Effector memory CD4-positive, alpha-beta T cell (primary cell): ENCODE data around the gene CEP89.
"Not testable (repeated sequence)": the region's sequence is repeated elsewhere in the genome, so short reads cannot be mapped to it uniquely, and the experiment has no call there.

ENCODE experiments used
- DNase-seq, 3 donors: peaks; one replicate each; pipeline ENCODE4 v3.0.0-alpha.2; 2020
- H3K27ac ChIP-seq: 2 replicates; pipeline ENCODE4 v1.7.0; 2013; ENCODE audit warnings: mild to moderate bottlenecking, low read length, moderate library complexity; ENCODE audit not compliant: insufficient read depth, poor library complexity, severe bottlenecking
- H3K27me3 ChIP-seq: replicated peaks from 2 replicates; pipeline ENCODE4 v1.7.0; 2013; ENCODE audit warnings: mild to moderate bottlenecking, low read length; ENCODE audit not compliant: insufficient read depth, control insufficient read depth, poor library complexity, severe bottlenecking
- H3K36me3 ChIP-seq: 2 replicates; pipeline ENCODE4 v1.7.0; 2013; ENCODE audit warnings: mild to moderate bottlenecking, low read length, moderate library complexity; ENCODE audit not compliant: control insufficient read depth, insufficient read depth
- H3K4me1 ChIP-seq: 2 replicates; pipeline ENCODE4 v1.7.0; 2013; ENCODE audit warnings: low read length, mild to moderate bottlenecking; ENCODE audit not compliant: control insufficient read depth, insufficient read depth, poor library complexity, severe bottlenecking
- H3K4me3 ChIP-seq: 2 replicates; pipeline ENCODE4 v1.7.0; 2013; ENCODE audit warnings: low read length, low read depth, mild to moderate bottlenecking; ENCODE audit not compliant: insufficient read depth, poor library complexity, severe bottlenecking
- H3K9me3 ChIP-seq: 2 replicates; pipeline ENCODE4 v1.7.0; 2013; ENCODE audit warnings: mild to moderate bottlenecking, low read length, moderate library complexity; ENCODE audit not compliant: control insufficient read depth

The CEP89 gene

DNA sequence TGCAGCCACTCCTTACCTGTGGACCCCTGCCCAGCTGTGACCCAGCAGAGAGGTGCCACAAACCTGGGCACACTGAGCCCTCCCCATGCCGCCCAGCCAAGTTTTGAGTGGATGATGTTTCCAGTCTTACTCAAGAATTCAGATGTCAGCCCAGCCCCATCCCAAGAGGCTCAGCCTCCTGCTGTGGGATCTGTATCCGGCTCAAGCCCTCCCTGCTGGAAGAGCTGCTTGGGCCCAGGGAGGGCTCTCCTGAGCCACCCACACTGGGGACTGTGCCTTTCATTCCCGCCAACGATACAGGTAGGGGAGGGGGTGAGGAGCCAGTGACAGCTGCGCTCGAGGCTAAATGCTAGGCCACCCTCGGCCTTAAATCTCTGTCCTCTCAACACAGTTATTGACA, 96.3 kb downstream of the CEP89 start:
- Histone ChIP-seq H3K27ac (no peak overlapping the region), H3K9me3 (no peaks in the 10 kb centered on the region), H3K27me3 (no peaks in the 10 kb centered on the region), H3K36me3 (no peaks in the 10 kb centered on the region), H3K4me1 (no peaks in the 10 kb centered on the region), H3K4me3 (no peak overlapping the region)
- DNase-seq, result no peak

DNA sequence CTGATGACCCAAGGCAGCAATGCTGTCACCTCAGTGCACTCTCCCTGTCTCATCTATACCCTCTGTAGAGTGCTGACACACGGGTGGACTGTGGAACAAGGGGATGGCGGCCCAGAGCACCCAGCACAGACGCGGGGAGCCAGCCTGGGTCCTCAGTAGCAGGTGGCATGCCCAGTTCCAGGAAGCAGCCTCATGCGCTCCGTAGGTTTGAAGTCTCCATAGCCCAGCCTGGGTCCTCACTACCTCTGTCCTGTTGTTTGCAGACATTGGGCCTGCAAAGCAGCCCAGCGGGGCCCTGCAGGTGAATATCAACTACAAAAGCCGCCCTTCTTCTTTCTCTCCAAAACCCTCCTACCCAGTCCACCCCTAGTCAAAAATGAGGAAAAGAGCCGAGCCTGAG, 97.2 kb downstream of the CEP89 start:
- no peak for DNase-seq
- Histone ChIP-seq H3K4me1 (no peaks in the 10 kb centered on the region), H3K27ac (no peak overlapping the region), H3K4me3 (no peak overlapping the region), H3K36me3 (no peaks in the 10 kb centered on the region), H3K27me3 (no peaks in the 10 kb centered on the region), H3K9me3 (no peaks in the 10 kb centered on the region)

DNA sequence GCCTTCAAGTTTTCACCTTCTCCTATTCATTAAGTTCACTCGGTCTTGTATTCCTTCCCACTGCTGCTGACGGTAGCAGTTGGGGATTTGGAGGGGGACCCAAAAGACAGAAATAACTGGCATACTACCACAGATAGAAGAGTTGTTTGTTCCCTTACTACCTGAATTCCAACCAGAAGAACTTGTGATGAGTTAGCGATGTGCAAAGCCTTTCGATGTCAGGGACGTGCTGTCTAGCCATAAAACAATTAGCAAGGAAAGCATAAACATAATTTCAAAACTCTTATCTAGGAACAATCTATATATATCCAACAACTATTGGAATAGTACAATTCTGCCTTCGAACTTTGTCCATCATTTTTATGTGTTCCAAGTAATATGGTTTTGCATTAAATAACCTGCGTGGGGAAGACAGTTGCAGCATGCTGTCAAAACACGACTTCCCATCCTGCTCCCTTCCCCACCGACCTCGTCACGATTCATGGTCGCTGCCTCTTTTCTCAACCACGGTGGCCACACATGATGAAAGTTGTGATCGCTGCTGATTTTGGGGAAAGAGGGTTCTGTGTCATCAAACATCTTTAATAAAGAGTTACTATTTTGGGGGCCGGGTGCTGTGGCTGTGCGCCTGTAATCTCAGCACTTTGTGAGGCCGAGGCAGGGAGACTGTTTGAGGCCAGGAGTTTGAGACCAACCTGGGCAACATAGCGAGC, 98.4 kb downstream of the CEP89 start:
- no peak overlapping the region for H3K27ac ChIP-seq
- H3K4me1 ChIP-seq, result no peaks in the 10 kb centered on the region
- H3K4me3 ChIP-seq, result no peak overlapping the region
- no peaks in the 10 kb centered on the region for H3K9me3 ChIP-seq
- H3K27me3 ChIP-seq, result no peaks in the 10 kb centered on the region
- no peak for DNase-seq
- no peaks in the 10 kb centered on the region for H3K36me3 ChIP-seq

DNA sequence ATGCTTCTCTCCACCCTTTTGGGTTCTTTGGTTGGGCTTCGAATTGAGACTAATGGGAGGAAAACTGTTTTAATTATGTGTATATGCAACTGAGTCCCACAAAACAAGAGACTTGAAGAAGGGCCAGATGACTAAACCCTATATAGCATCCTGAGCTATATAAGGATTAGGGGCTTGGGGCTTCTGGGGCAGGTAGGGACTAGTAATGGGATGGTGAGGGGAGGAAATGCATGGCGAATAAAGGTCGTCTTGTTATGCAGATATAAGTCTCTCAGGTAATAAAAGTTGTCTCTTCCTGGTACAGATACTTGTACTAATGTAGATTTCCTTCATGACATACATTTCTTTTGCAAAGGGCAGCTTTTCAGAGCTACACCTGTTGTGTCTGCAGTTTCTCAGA, 99.4 kb downstream of the CEP89 start:
- H3K27ac ChIP-seq, result no peak overlapping the region
- H3K4me1 ChIP-seq, result no peaks in the 10 kb centered on the region
- no peaks in the 10 kb centered on the region for H3K36me3 ChIP-seq
- DNase-seq, result no peak
- H3K9me3 ChIP-seq, result no peaks in the 10 kb centered on the region
- H3K4me3 ChIP-seq, result no peak overlapping the region
- H3K27me3 ChIP-seq, result no peaks in the 10 kb centered on the region

DNA sequence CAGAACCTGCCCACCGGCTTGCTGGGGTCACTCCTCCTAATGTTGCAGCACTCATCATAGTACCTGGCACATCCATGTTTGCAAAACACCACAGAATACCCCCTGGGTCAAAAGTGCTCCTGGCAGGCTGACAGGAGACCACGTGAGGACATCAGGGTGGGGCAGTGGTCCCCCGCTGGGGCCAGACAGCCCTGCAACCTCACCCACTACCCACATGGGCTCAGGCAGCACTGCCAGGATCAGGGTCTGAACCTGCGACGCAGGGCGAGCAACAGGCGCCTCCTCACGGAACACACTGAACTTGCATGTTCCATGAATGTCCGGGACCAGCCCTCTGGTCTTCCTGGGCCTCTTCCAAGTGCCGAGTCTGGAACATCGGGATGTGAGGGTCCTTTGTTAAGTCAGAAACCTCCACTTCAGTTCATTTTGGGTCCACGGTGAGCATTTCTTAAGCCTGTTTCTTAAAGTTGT, 100.7 kb downstream of the CEP89 start:
- no peaks in the 10 kb centered on the region for H3K9me3 ChIP-seq
- no peak overlapping the region for H3K27ac ChIP-seq
- no peaks in the 10 kb centered on the region for H3K36me3 ChIP-seq
- H3K4me3 ChIP-seq, result no peak overlapping the region
- DNase-seq, result no peak
- H3K4me1 ChIP-seq, result no peaks in the 10 kb centered on the region
- no peaks in the 10 kb centered on the region for H3K27me3 ChIP-seq

DNA sequence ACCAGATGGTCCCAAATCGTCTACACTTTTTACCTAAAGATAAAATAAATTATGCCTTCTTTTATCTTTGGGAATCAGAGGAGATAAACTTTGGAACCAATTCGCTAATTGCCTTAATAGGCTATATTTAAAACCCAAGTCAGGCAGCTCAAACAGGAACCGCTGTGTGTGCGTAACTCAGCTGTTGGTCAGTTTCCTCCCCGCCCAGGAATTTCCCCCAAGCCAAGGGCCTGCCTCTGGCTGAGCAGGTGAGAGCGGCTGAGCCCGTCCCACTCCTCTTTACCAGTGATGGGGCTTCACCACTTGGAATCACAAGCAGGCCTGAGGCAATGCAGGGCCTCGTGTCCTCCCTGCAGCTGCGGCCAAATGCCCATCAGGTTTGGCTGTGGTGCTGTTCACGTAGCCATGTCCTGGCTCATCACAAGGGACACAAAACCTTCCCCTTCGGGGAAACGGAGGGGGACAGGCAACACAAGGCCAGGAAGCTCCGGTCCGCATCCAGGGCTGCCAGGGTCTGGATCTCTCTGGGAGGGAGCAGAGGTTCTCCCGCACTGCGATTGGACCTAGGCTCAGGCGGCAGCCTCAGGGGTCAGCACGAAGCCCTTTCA, 101.7 kb downstream of the CEP89 start:
- H3K4me1 ChIP-seq, result no peaks in the 10 kb centered on the region
- H3K27ac ChIP-seq, result no peak overlapping the region
- no peak overlapping the region for H3K4me3 ChIP-seq
- DNase-seq, result no peak
- H3K36me3 ChIP-seq, result no peaks in the 10 kb centered on the region
- no peaks in the 10 kb centered on the region for H3K27me3 ChIP-seq
- no peaks in the 10 kb centered on the region for H3K9me3 ChIP-seq

DNA sequence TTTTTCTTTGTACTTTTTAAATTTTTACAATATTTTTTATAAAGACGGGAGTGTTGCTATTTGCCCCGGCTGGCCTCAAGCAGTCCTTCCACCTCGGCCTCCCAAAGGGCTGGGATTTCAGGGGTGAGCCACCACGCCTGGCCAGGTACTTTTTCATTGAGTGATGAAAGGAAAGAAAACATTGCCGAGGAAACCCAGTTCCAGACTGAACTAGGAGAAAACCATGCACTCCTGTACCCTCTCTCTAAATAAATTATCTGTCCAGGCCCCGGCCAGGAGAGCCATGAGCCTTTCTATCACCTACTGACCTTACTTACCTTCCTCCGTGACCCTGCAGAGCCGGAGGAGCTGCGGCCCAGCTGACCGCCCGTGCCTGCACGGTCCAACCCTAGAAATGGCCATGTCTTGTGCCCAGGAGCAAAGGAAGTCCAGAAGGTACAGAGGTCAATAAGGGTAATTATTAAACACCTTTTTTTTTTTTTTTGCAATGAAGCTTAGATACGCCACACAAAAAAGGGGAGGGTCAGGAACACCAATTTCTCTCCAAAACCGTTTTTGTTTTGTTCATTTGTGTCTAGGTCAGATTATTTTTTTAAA, 102.3 kb downstream of the CEP89 start, which contains the start of gene SLC7A9:
SLC7A9 (minus strand) TSS at position 399 of the 597 bp plus-strand sequence. CDS start 1,233 bp downstream, outside the sequence.
- Histone ChIP-seq H3K27ac (no peak within 1 kb of the TSS), H3K4me3 (no peak within 1 kb of the TSS), H3K36me3 (no peaks in the 10 kb centered on the region), H3K4me1 (no peaks in the 10 kb centered on the region), H3K9me3 (no peaks in the 10 kb centered on the region), H3K27me3 (no peaks in the 10 kb centered on the region)
- no peak for DNase-seq

DNA sequence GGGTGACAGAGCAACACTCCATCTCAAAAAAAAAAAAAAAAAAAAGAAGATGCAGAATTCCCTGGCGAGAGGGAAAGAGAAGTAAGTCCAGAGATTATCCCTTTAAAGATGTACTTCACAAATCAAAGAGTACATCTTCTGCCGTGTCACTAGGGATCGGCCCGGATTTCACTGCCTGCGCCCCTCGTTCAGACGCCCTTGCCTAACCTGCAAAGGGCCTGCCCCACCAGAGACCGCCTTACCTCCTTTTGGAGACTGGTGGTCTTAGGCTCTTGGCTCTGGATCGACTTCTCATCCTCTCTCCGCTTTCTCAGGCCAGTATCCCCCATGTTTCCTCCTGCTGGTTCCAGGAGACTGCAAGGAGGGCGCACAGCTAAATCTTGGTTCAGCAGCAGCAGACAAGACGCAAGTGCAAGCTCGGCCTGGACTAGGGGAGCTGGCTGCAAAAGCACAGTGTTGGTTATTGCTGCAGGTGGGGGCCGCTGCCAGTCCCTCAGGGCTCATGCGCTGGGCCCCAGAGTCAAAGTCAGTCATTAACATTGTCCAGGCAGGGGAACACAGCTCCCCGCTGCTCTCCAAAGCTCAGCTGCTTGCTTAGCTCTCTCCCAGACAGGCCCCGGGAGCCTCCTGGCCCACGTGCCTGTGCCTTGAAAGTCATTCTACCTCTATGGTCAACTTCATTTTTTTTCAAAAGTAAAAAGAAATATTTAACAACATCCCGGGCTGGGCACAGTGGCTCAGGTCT, 103.4 kb downstream of the CEP89 start:
- H3K27ac ChIP-seq, result no peak overlapping the region

DNA sequence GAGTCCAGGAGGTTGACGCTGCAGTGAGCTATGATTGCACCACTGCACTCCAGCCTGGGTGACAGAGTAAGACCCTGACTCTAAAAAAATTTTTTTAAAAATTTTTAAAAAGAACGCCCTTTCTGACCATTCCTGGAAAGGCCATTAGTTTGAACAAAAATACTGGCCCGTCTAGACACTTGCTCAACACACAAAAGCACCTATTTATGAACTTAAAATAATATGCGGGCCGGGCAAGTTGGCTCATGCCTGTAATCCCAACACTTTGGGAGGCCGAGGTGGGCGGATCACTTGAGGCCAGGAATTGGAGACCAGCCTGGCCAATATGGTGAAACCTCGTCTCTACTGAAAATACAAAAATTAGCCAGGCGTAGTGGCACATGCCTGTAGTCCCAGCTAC, 104.3 kb downstream of the CEP89 start:
- not testable (repeated sequence) for H3K27ac ChIP-seq, H3K4me1 ChIP-seq, DNase-seq, H3K9me3 ChIP-seq, H3K36me3 ChIP-seq, H3K27me3 ChIP-seq, H3K4me3 ChIP-seq

More for the DNA sequence above, 103.4 kb downstream of the CEP89 start:
- H3K4me3 ChIP-seq, result no peak overlapping the region
- no peaks in the 10 kb centered on the region for H3K27me3 ChIP-seq
- H3K36me3 ChIP-seq, result no peaks in the 10 kb centered on the region
- no peaks in the 10 kb centered on the region for H3K4me1 ChIP-seq
- DNase-seq, result no peak
- H3K9me3 ChIP-seq, result no peaks in the 10 kb centered on the region
